CD4-positive, alpha-beta T cell treated with Interleukin-4 for 4 hours (primary cell): ENCODE data around the gene ELOVL5.
A peak's percentile ranks its signal among the peaks of the same experiment; 100 is the strongest.
"Not testable (repeated sequence)": the region's sequence is repeated elsewhere in the genome, so short reads cannot be mapped to it uniquely, and the experiment has no call there.

Experiments
- DNase-seq: peaks from one replicate; pipeline ENCODE4 v3.0.0-alpha.2; 2020

The ELOVL5 gene

GRCh38 chr6:53348371-53349208, at the start of gene ELOVL5:
TSS of gene ELOVL5 (minus strand) at chr6:53348950. CDS start at chr6:53295699, 53,251 bp downstream.
- peak; percentile 94 for DNase-seq

DNA sequence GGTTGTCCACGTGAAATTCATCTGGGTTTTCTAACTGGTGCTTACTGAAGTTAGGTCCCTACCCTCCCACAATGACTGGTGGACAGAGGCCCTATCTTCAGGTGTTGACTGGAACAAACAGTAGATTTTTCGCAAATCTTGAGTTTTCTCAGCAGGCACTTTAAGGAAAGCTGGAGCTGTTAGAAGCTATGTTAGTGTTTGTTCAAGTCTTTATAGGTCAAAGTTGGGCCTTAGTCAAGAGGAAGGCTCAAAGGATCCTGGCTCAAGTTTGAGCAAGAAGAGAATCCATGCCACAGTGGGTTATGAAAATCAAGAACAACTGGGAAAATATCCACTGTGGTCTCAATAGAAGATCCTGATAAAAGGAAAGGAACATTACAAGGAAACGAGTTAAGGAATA, 48.5 kb upstream of the ELOVL5 start:
- no peak for DNase-seq

- no peak for DNase-seq
These were observed 47.2 kb upstream of the ELOVL5 start for GRCh38 chr6:53395986-53396385.

GRCh38 chr6:53394704-53395103, 46.0 kb upstream of the ELOVL5 start:
- no peak for DNase-seq

DNA sequence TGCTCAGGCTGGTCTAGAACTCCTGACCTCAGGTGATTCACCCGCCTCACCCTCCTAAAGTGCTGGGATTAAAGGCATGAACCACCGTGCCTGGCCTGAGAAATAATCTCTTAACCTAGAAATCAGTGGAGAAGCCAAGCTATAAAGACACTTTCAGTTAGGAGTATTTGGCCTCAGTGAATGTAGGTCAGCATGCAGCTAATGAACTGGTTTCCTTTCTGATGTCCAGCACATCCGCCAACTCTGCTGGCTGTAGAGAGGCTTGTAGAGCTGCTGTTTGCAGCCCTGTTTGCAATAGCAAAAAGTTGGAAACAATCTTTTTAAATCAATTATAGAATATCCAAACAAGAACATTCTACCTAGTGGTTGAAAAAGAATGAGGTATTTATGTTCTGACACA, 42.4 kb upstream of the ELOVL5 start:
- no peak for DNase-seq

DNA sequence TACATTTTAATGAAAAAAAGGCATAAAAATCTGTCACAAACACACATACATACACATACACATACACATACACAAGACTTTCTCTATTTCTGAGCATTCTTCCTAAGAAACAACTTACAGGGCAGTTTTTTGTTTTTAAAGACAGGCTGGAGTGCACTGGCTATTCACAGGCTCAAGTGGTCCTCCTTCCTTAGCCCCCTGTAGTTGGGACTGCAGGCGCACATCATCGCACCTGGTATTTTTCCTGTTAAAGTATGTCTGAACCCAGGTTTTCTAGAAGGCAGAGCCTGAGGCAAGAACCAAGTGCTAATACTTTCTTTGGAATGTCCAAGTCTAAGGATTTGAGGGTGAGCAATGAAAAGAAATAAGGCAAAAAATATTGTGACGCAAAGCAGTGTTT, 41.3 kb upstream of the ELOVL5 start:
- no peak for DNase-seq

- not testable (repeated sequence) for DNase-seq
These were observed 39.9 kb upstream of the ELOVL5 start for GRCh38 chr6:53388615-53389014.

DNA sequence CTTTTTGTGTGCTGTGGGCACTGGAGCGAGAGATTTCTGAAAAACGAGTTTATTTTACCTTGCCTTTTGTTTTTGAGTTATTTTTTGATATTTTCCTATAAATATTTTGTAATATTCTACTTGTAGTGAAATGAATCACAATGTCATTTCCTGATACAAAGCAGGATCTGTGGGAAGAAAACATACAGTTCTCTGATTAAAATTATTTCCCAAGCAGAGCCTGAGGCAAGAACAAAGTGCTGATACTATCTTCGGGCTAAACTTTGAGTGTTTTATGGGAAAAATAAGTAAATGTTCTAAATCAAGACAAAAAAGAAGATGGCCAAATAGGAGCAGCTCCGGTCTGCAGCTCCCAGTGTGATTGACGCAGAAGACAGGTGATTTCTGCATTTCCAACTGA, 33.7 kb upstream of the ELOVL5 start:
- DNase-seq = no peak

DNA sequence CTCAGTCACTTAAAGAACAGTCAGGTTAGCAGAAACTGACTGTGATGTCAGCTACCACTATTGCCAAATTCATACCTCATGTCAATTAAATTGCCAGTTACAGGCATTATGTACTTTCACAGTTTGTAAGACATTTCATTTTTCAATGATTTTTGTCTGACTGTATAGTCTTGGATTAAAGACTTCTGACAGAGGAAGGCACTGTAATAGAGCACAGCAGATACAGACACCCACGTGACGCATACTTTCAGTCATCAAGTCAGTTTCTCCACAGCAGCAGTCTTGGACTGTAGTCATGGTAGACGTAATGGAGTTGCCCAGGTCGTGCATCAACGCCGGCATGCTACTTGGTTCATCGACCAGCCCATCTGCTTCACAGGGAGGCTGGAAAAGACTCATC, 29.5 kb upstream of the ELOVL5 start:
- no peak for DNase-seq

DNA sequence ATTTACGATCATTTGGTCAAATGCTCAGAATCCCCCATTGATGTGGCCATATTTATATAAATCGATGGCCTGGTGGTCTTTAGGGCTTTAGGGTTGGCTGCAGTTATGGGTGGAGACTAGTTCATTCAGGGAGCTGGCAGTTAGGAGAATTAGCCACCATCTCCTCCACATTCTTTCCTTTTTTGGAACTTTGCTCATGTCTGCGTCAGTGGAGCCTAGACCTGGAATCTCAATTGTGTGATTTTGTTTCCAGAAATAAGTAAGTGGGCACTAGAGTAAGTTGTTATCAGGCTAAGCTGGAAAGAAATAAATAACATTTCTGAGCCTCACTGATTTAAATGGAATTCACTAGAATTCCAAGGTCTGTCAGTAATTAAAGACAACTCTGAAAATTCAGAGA, 29.0 kb upstream of the ELOVL5 start:
- no peak for DNase-seq

GRCh38 chr6:53377289-53377688, 28.5 kb upstream of the ELOVL5 start:
- DNase-seq = no peak

- DNase-seq = no peak
These were observed 28.0 kb upstream of the ELOVL5 start for GRCh38 chr6:53376661-53377226.

DNA sequence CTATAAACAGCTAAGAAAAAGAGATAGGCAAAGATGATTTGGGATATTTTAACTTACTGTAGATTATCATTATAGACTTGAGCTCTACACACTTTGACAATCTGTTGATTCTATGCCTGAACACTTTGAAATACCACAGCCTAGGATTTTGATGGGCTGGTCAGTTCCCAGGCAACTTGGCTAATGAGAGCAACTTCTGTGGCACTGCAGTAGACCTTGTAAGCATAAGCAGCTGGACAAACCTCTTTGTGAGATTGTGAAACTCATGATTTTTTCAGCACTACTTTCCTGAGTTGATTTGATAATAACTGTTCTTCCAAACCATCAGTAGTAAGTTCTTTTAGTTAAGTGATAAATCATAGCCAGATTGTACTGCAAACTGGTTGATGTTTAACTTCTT, 27.1 kb upstream of the ELOVL5 start:
- DNase-seq = no peak

GRCh38 chr6:53373638-53374037, 24.9 kb upstream of the ELOVL5 start:
- no peak for DNase-seq

GRCh38 chr6:53369876-53370515, 21.2 kb upstream of the ELOVL5 start:
- DNase-seq = peak; percentile 4

- no peak for DNase-seq
These were observed 20.3 kb upstream of the ELOVL5 start for GRCh38 chr6:53369051-53369450.

GRCh38 chr6:53366128-53366641, 17.4 kb upstream of the ELOVL5 start:
- DNase-seq = no peak

DNA sequence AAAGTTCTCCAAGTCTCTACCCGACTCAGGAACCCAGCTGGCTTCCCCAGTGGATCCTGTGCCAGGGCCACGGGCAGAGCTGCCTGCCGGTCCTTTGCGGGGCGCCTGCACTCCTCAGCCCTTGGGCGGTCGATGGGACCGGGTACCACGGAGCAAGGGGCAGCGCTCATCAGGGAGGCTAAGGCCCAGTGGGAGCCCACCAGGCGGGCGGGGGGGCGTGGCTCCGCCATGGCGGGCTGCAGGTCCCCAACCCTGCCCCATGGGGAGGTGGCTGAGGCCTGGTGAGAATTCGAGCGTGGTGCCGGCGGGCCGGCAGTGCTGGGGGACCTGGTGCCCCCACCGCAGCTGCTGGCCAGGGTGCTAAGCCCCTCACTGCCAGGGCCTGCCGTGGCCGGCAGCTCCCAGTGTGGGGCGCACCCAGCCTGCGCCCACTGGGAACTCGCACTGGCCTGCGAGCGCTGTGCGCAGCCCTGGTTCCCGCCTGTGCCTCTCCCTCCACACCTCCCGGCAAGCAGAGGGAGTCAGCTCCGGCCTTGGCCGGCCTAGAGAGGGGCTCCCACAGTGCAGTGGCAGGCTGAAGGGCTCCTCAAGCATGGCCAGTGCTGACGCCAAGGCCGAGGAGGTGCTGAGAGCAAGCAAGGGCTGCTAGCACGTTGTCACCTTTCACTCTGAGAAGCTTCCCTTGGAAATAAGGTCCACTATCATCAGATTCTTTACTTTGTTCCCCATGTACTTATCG, 14.8 kb upstream of the ELOVL5 start:
- DNase-seq = no peak

- peak; percentile 90 for DNase-seq
These were observed 12.8 kb upstream of the ELOVL5 start for GRCh38 chr6:53361549-53362031.

DNA sequence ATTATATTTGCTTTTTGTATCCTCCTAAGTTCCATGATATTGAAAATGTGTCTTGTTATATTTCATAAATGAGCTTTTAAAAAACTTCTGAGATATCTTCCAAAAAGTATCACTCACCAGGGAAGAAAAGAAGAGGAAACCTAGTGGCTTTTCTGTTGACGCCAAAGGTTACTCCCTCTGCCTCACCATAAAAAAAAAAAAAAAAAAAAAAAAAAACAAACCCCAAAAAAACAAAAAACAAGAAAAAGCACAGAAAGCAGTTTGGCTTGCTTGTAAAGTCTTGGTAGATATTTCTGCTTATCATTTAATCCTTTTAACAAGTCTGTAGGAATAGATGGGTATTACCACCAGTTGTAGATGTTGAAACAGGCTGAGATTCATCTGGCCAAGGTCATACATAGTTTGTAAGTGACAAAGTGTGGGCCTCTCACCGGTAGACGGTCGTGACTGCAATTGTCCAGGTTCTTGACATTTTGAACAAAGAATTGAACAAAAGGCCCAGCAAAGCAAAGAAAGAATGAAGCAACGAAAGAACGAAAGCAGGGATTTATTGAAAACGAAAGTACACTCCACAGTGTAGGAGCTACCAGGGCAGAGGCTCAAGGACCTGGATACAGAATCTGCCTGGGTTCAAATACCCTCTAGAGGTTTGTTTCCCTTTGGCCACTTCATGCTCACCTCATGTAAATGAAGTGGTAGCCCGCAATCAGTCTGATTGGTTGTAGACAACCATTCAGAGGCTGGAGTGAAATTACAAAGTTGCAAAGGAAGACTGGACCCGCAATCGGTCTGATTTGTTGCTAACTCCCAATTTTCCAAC, 11.6 kb upstream of the ELOVL5 start:
- no peak for DNase-seq

GRCh38 chr6:53359843-53360092, 11.0 kb upstream of the ELOVL5 start:
- DNase-seq = no peak

DNA sequence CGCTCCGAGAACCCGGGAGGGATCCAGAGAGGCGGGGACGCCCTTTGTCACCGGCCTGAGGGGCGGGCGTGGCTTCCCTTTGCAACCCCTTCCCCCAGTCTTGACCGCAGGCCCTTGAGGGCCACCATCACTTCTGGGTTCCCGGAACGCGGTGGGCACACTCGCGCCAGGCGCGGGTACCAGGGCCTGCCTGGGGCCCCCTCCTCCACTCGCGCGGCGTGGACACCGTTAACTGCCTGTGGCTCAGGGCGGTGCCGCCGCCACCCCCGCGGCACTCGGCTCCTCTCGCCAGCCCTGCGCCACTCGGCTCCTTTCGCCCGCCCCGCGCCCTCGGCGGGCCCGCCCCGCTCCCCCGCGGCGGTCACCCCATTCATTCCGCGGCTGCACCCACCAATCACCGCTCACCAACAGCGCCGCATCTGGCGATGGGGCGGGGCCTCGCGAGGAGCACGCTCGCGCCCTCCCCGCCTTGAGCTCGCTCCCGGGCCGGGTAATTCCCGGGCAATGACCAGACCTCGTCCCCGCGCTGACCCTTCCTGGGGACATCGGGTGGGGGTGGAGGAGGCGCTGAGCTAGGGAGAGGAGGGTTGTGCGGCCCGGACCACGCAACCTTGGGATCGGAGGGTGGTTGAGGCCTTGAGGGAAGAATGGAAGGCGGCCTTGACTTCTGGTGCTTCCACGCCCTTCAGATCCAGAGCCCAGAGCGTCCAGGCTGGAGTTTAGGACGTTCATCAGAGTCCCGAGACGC, 10.5 kb upstream of the ELOVL5 start:
- peak; percentile 90 for DNase-seq
